IMR-90 (cell line): ENCODE measurements around the gene OR5AK2. TPM values are rescaled to one million over a fixed set of nuclear protein-coding genes. Genes with fewer than 3 reads are reported as not detected.

Experiments
- ATAC-seq: fragments of 200-7000 bp; cut with Tn5 transposase; 2 replicates; pipeline ENCODE4 v1.9.1; 2020; ENCODE audit warnings: low read depth, mild to moderate bottlenecking, moderate library complexity
- BruUV-seq: library from RNA; stranded (reverse); fragments of 400-500 nt; replicated peaks from 2 replicates; lab custom pipeline; 2021; lab: Mats Ljungman, UMichigan
- CTCF ChIA-PET: fragments of 300-600 bp; formaldehyde crosslinking; extraction: SDS; loops from one replicate; lab custom pipeline; 2021; ENCODE audit warnings: antibody characterized with exemption; lab: Yijun Ruan, JAX
- POLR2A ChIA-PET: fragments of 300-600 bp; sonication (Branson Sonifier 250); formaldehyde crosslinking; loops from one replicate; lab custom pipeline; 2022; ENCODE audit warnings: antibody characterized with exemption; ENCODE audit not compliant: unreplicated experiment; lab: Charles Lee
- DNase-seq: peaks from one replicate; pipeline ENCODE4 v3.0.0; 2013
- H2AFZ ChIP-seq: replicated peaks from 2 replicates; pipeline ENCODE3; 2013; ENCODE audit warnings: low read length, mild to moderate bottlenecking; ENCODE audit not compliant: poor library complexity
- H2AK5ac ChIP-seq: 2 replicates; pipeline ENCODE4 v1.6.1; 2013; ENCODE audit warnings: low read depth, low read length, inconsistent platforms
- H2AK9ac ChIP-seq: replicated peaks from 2 replicates; pipeline ENCODE3; 2013; ENCODE audit warnings: mild to moderate bottlenecking, low read depth, low read length, moderate library complexity; ENCODE audit not compliant: poor library complexity
- H2BK120ac ChIP-seq: 2 replicates; pipeline ENCODE4 v1.6.1; 2013; ENCODE audit warnings: low read depth, low read length, inconsistent platforms
- H2BK15ac ChIP-seq: 3 replicates; pipeline ENCODE4 v1.6.1; 2013; ENCODE audit warnings: low read depth, low read length, inconsistent platforms
- H2BK20ac ChIP-seq: 2 replicates; pipeline ENCODE4 v1.6.1; 2013; ENCODE audit warnings: low read depth, mild to moderate bottlenecking, inconsistent platforms, low read length, moderate library complexity
- H2BK5ac ChIP-seq: 2 replicates; pipeline ENCODE4 v1.6.1; 2013; ENCODE audit warnings: mild to moderate bottlenecking, low read depth, low read length, inconsistent platforms; ENCODE audit not compliant: poor library complexity, severe bottlenecking
- H3K14ac ChIP-seq: replicated peaks from 2 replicates; pipeline ENCODE4 v1.6.1; 2013; ENCODE audit warnings: low read depth, low read length, inconsistent platforms
- H3K18ac ChIP-seq: 2 replicates; pipeline ENCODE4 v1.6.1; 2013; ENCODE audit warnings: low read depth, low read length, control low read depth
- H3K23ac ChIP-seq: 2 replicates; pipeline ENCODE4 v1.6.1; 2013; ENCODE audit warnings: low read depth, low read length, inconsistent platforms
- H3K27ac ChIP-seq: 2 replicates; pipeline ENCODE4 v1.5.1; 2013; ENCODE audit warnings: mild to moderate bottlenecking, control low read depth, low read length; ENCODE audit not compliant: insufficient read depth
- H3K27me3 ChIP-seq: 2 replicates; pipeline ENCODE4 v1.6.1; 2013; ENCODE audit warnings: low read length; ENCODE audit not compliant: control insufficient read depth, insufficient read depth
- H3K36me3 ChIP-seq: 2 replicates; pipeline ENCODE4 v1.6.1; 2013; ENCODE audit warnings: low read length, mixed read lengths; ENCODE audit not compliant: control insufficient read depth, insufficient read depth
- H3K4ac ChIP-seq: 2 replicates; pipeline ENCODE4 v1.6.1; 2013; ENCODE audit warnings: low read depth, low read length, inconsistent platforms
- H3K4me1 ChIP-seq: 2 replicates; pipeline ENCODE4 v1.6.1; 2013; ENCODE audit warnings: low read length, mixed read lengths; ENCODE audit not compliant: control insufficient read depth, insufficient read depth
- H3K4me2 ChIP-seq: 2 replicates; pipeline ENCODE4 v1.6.1; 2013; ENCODE audit warnings: low read depth, mild to moderate bottlenecking, control low read depth, low read length, moderate library complexity
- H3K4me3 ChIP-seq: 2 replicates; pipeline ENCODE4 v1.5.1; 2013; ENCODE audit warnings: low read depth, mild to moderate bottlenecking, control low read depth, low read length, moderate library complexity; ENCODE audit not compliant: insufficient read depth
- H3K56ac ChIP-seq: 2 replicates; pipeline ENCODE4 v1.6.1; 2013; ENCODE audit warnings: low read length, inconsistent platforms; ENCODE audit not compliant: insufficient read depth; ENCODE audit errors: extremely low read depth
- H3K79me1 ChIP-seq, 2 experiments: 2 replicates each; pipeline ENCODE4 v1.6.1; 2013; ENCODE audit warnings: low read length in 2 of 2, inconsistent platforms in 1 of 2, low read depth in 1 of 2
- H3K9ac ChIP-seq: 2 replicates; pipeline ENCODE4 v1.6.1; 2013; ENCODE audit warnings: low read depth, low read length, control low read depth
- H3K9me1 ChIP-seq: 2 replicates; pipeline ENCODE4 v1.6.1; 2013; ENCODE audit warnings: low read length, inconsistent platforms; ENCODE audit not compliant: insufficient read depth
- H3K9me3 ChIP-seq: 2 replicates; pipeline ENCODE4 v1.6.1; 2013; ENCODE audit warnings: low read length; ENCODE audit not compliant: control insufficient read depth, insufficient read depth
- H4K20me1 ChIP-seq: 2 replicates; pipeline ENCODE4 v1.6.1; 2013; ENCODE audit warnings: low read length, inconsistent platforms; ENCODE audit not compliant: insufficient read depth
- H4K5ac ChIP-seq: 2 replicates; pipeline ENCODE4 v1.6.1; 2013; ENCODE audit warnings: mild to moderate bottlenecking, low read depth, low read length, control low read depth
- H4K8ac ChIP-seq, 2 experiments: 2 replicates each; pipeline ENCODE4 v1.6.1; 2013; ENCODE audit warnings: low read depth in 2 of 2, low read length in 2 of 2, control low read depth in 1 of 2, inconsistent platforms in 1 of 2
- H4K91ac ChIP-seq: 2 replicates; pipeline ENCODE4 v1.6.1; 2013; ENCODE audit warnings: low read depth, low read length, inconsistent platforms; ENCODE audit not compliant: insufficient read depth
- ELK1 ChIP-seq: fragments of 150-350 bp; IDR thresholded peaks from 2 replicates; pipeline ENCODE4 v1.6.1; 2016; ENCODE audit warnings: low read depth, mild to moderate bottlenecking, low read length, moderate library complexity, borderline replicate concordance
- MAFK ChIP-seq: IDR thresholded peaks from 2 replicates; pipeline ENCODE4 v1.6.1; 2012; ENCODE audit warnings: low read depth, low read length, improper control_type of control experiment
- NFE2L2 ChIP-seq: fragments of 150-350 bp; IDR thresholded peaks from 2 replicates; pipeline ENCODE4 v1.6.1; 2016; ENCODE audit warnings: low read depth, mild to moderate bottlenecking, low read length
- POLR2A ChIP-seq: IDR thresholded peaks from 2 replicates; pipeline ENCODE4 v1.6.1; 2012; ENCODE audit warnings: mild to moderate bottlenecking, low read depth, low read length
- RCOR1 ChIP-seq: IDR thresholded peaks from 2 replicates; pipeline ENCODE4 v1.6.1; 2012; ENCODE audit warnings: mild to moderate bottlenecking, low read length, improper control_type of control experiment; ENCODE audit not compliant: insufficient replicate concordance
- RFX5 ChIP-seq: IDR thresholded peaks from 2 replicates; pipeline ENCODE4 v1.8.0; 2012; ENCODE audit warnings: low read depth, mild to moderate bottlenecking, low read length, moderate library complexity
- WGBS, 2 experiments: methylation state at CpG; one replicate each; pipeline versions ENCODE4 v1.1.5 to v1.1.7; 2013; ENCODE audit warnings: missing lambda C conversion rate in 2 of 2; ENCODE audit not compliant: insufficient read length in 1 of 2; ENCODE audit errors: extremely low coverage in 2 of 2; 5-methylcytosine and 5-hydroxymethylcytosine counted together
- dilution Hi-C: fragments of 300-500 bp; cut with HindIII; formaldehyde crosslinking; loops from one replicate; pipeline ENCODE4 v1.14.3; 2018; ENCODE audit warnings: low sequenced_read_pairs; ENCODE audit not compliant: unreplicated experiment
- in situ Hi-C: fragments of 300-500 bp; cut with MboI; formaldehyde crosslinking; loops from 3 replicates; pipeline ENCODE4 v1.14.3; 2019; ENCODE audit warnings: low sequenced_read_pairs, inconsistent platforms, mixed read lengths
- intact Hi-C: fragments of 100-400 bp; cut with micrococcal nuclease; formaldehyde crosslinking; loops from 2 replicates; pipeline ENCODE4 v1.10.0; 2022
- polyA plus RNA-seq, 3 experiments: library from polyadenylated mRNA; depleted of rRNA; stranded (reverse); fragments of >200 nt; gene quantifications; 2 replicates each; pipeline ENCODE4 v1.2.3, GENCODE V29; 2012; ENCODE audit warnings: low replicate concordance in 1 of 3
- total RNA-seq: library from RNA; depleted of rRNA; stranded (reverse); fragments of >200 nt; gene quantifications from 2 replicates; pipeline ENCODE4 v1.2.3, GENCODE V29; 2012

Gene OR5AK2
- total and polyA plus RNA-seq, 2 of the 4 experiments (the other 2 are of a cell fraction), result not detected

DNA sequence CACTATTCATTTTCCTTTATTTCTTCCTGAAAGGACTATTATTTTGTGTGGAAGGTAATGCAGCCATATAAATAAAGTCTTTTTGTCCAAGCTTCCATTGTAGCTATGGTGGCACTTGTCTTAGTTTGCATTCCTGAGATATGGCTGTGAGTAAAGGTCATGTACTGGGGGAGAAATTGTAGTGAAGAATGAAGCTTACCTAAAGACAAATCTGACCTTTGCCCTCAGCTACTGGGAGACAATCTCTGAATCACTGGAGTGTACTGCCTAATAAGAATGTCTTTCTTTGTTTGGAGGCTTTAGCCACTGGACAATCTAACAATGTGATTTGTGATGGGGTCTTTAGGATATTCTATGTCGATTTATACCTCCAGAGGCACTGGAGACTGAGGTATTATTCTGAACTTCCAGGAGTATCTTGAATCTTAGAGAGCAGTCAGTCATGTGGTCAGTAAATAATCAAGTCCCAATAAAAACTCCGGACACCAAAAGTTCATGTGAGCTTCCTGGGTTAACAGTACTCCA is 39.7 kb upstream of the OR5AK2 start:
- Histone ChIP-seq H4K8ac (no peak overlapping the region), H3K4me2 (no peak overlapping the region), H3K4me3 (no peak overlapping the region), H3K9me1 (no peaks in the 10 kb centered on the region), H4K20me1 (no peaks in the 10 kb centered on the region), H3K4me1 (no peaks in the 10 kb centered on the region), H3K4ac (no peak overlapping the region), H3K27ac (no peak overlapping the region), H3K9ac (no peak overlapping the region), H3K27me3 (no peaks in the 10 kb centered on the region), H2AFZ (no peak overlapping the region), H4K5ac (no peak overlapping the region), H2BK20ac (no peak overlapping the region), H2BK15ac (no peak overlapping the region), H2AK9ac (no peak overlapping the region), H3K56ac (no peak overlapping the region), H2AK5ac (no peak overlapping the region), H2BK5ac (no peak overlapping the region), H3K36me3 (no peaks in the 10 kb centered on the region), H2BK120ac (no peak overlapping the region), H3K9me3 (peaks cover 2% of the 10 kb centered on the region; the same call in 1 of the 2 replicates), H3K14ac (no peak overlapping the region), H3K23ac (no peak overlapping the region), H3K18ac (no peak overlapping the region), H3K79me1 (no peaks in the 10 kb centered on the region), H4K91ac (no peak overlapping the region)
- WGBS, 2 experiments, result no CpG with 5 or more reads among the region's 2 CpGs
- intact Hi-C loops, result no loop called here
- in situ Hi-C loops, result no loop called here
- ChIA-PET POLR2A (no interaction called here), CTCF (interaction anchor here (1.0 kb wide), 1 partner anchor 300 kb away, joined by 4 read pairs; no protein-coding TSS in a partner anchor)
- TF ChIP-seq RCOR1 (no peak), MAFK (no peak), POLR2A (no peak), NFE2L2 (no peak), RFX5 (no peak), ELK1 (no peak)
- ATAC-seq (no peak), DNase-seq (no peak)
- dilution Hi-C loops, result no loop called here
- BruUV-seq, result no TSS peak
